Neural crest cell (in vitro differentiated cells): ENCODE results near the gene ADCY5. TPM values are rescaled to one million over a fixed set of nuclear protein-coding genes. Genes with fewer than 3 reads are reported as not detected.

Source experiments
- DNase-seq: peaks from one replicate; pipeline ENCODE4 v3.0.0; 2021; ENCODE audit warnings: low read depth, mixed read lengths, low spot score
- H3K27ac Mint-ChIP-seq: one replicate; pipeline ENCODE4 v1.8.0; 2021; ENCODE audit warnings: mild to moderate bottlenecking, mixed read lengths; ENCODE audit not compliant: unreplicated experiment
- H3K27me3 Mint-ChIP-seq: 2 replicates; pipeline ENCODE4 v1.8.0; 2021; ENCODE audit warnings: low read depth, mild to moderate bottlenecking, mixed read lengths
- H3K36me3 Mint-ChIP-seq: 2 replicates; pipeline ENCODE4 v1.8.0; 2021; ENCODE audit warnings: low read depth, mild to moderate bottlenecking, mixed read lengths
- H3K4me1 Mint-ChIP-seq: 2 replicates; pipeline ENCODE4 v1.8.0; 2021; ENCODE audit warnings: mixed read lengths
- H3K4me3 Mint-ChIP-seq: one replicate; pipeline ENCODE4 v1.8.0; 2021; ENCODE audit warnings: mild to moderate bottlenecking, mixed read lengths
- H3K9me3 Mint-ChIP-seq: 2 replicates; pipeline ENCODE4 v1.8.0; 2021; ENCODE audit warnings: mixed read lengths
- CTCF ChIP-seq: fragments of 200-600 bp; sonication (generic); conservative IDR thresholded peaks from 2 replicates; pipeline ENCODE4 v1.5.0; 2021; ENCODE audit warnings: antibody characterized with exemption, mild to moderate bottlenecking
- total RNA-seq: library from RNA; stranded (reverse); gene quantifications from 2 replicates; pipeline ENCODE4 v1.2.1, GENCODE V29; 2021

Gene ADCY5
- total RNA-seq, 1 donor from 2014 or later, result 2.2 TPM

- Mint-ChIP-seq H3K36me3 (no peaks in the 10 kb centered on the region), H3K27me3 (peaks cover 15% of the 10 kb centered on the region), H3K4me1 (peaks cover 18% of the 10 kb centered on the region), H3K27ac (no peak overlapping the region), H3K9me3 (no peaks in the 10 kb centered on the region), H3K4me3 (no peak overlapping the region)
- no peak for DNase-seq
- no peak for TF ChIP-seq CTCF
Measured at GRCh38 chr3:123439806-123440580, 8.9 kb downstream of the ADCY5 start.

GRCh38 chr3:123432832-123433523, 15.9 kb downstream of the ADCY5 start:
- no peak for DNase-seq
- Mint-ChIP-seq H3K9me3 (no peaks in the 10 kb centered on the region), H3K4me1 (peaks cover 15% of the 10 kb centered on the region), H3K27me3 (no peaks in the 10 kb centered on the region), H3K4me3 (no peak overlapping the region), H3K36me3 (no peaks in the 10 kb centered on the region), H3K27ac (no peak overlapping the region)
- no peak for TF ChIP-seq CTCF

GRCh38 chr3:123431658-123432324, 17.1 kb downstream of the ADCY5 start:
- Mint-ChIP-seq H3K4me3 (no peak overlapping the region), H3K4me1 (peaks cover 15% of the 10 kb centered on the region), H3K27me3 (no peaks in the 10 kb centered on the region), H3K9me3 (no peaks in the 10 kb centered on the region), H3K27ac (peak overlapping the region; percentile 35), H3K36me3 (no peaks in the 10 kb centered on the region)
- no peak for DNase-seq
- no peak for TF ChIP-seq CTCF

- no peak for DNase-seq
- Mint-ChIP-seq H3K27ac (no peak overlapping the region), H3K4me1 (peaks cover 15% of the 10 kb centered on the region), H3K27me3 (no peaks in the 10 kb centered on the region), H3K4me3 (no peak overlapping the region), H3K36me3 (no peaks in the 10 kb centered on the region), H3K9me3 (no peaks in the 10 kb centered on the region)
- no peak for TF ChIP-seq CTCF
Measured at GRCh38 chr3:123431007-123431657, 17.8 kb downstream of the ADCY5 start.

- no peaks in the 10 kb centered on the region for H3K27me3 Mint-ChIP-seq
- peaks cover 15% of the 10 kb centered on the region for H3K4me1 Mint-ChIP-seq
- TF ChIP-seq CTCF, result no peak
- no peaks in the 10 kb centered on the region for H3K36me3 Mint-ChIP-seq
- H3K9me3 Mint-ChIP-seq, result no peaks in the 10 kb centered on the region
- H3K4me3 Mint-ChIP-seq, result no peak overlapping the region
- H3K27ac Mint-ChIP-seq, result no peak overlapping the region
- DNase-seq, result no peak
Measured at GRCh38 chr3:123430266-123430665, 18.6 kb downstream of the ADCY5 start.
